ENCODE measurements around the gene FRYL.
"Not testable (repeated sequence)": the region's sequence is repeated elsewhere in the genome, so short reads cannot be mapped to it uniquely, and the experiment has no call there.

The FRYL gene

GRCh38 chr4:48779998-48780864, at the start of gene FRYL:
Gene FRYL (minus strand): TSS chr4:48780279. CDS start chr4:48634410, 145,869 bp downstream.
- peak; percentile 99 for FAIRE-seq

DNA sequence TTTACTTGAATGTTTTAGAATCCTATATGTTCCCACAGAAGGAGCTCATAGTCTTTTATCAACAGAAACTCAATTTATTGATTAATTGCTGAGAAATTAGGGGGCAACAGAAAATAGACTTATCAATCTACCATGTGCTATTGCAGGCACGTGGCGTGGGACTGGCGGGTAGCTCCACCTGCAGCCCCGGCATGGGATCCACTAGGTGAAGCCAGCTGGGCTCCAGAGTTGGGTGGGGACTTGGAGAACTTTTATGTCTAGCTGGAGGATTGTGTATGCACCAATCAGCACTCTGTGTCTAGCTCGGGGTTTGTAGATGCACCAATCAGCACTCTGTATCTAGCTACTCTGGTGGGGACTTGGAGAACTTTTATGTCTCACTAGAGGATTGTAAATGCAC, 47.5 kb upstream of the FRYL start:
- no peak for FAIRE-seq

- not testable (repeated sequence) for FAIRE-seq
Measured at GRCh38 chr4:48821431-48821830, 41.4 kb upstream of the FRYL start.

- no peak for FAIRE-seq
Measured at GRCh38 chr4:48816971-48817370, 36.9 kb upstream of the FRYL start.

GRCh38 chr4:48816297-48816696, 36.2 kb upstream of the FRYL start:
- not testable (repeated sequence) for FAIRE-seq

GRCh38 chr4:48815483-48815882, 35.4 kb upstream of the FRYL start:
- FAIRE-seq = no peak

DNA sequence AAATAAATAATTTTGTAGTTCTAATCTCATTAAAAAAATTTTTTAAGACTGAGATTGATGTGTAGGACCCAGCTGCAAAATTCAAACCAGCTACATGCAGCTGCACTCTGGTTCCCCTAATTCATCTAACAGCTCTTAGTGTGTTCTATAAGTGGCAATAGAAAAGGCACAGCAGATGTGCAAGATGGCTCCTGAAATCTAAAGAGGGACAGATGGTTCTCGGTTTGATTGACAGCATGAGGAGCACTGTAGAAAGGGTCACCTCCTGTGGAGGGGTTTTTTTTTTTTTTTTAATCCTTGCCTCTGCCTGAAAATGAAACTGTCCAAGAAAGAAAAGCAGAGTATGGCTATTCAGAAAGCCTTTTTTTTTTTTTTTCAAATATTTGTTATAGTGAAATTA, 33.9 kb upstream of the FRYL start:
- no peak for FAIRE-seq

- FAIRE-seq = no peak
Measured at GRCh38 chr4:48812866-48813265, 32.8 kb upstream of the FRYL start.

DNA sequence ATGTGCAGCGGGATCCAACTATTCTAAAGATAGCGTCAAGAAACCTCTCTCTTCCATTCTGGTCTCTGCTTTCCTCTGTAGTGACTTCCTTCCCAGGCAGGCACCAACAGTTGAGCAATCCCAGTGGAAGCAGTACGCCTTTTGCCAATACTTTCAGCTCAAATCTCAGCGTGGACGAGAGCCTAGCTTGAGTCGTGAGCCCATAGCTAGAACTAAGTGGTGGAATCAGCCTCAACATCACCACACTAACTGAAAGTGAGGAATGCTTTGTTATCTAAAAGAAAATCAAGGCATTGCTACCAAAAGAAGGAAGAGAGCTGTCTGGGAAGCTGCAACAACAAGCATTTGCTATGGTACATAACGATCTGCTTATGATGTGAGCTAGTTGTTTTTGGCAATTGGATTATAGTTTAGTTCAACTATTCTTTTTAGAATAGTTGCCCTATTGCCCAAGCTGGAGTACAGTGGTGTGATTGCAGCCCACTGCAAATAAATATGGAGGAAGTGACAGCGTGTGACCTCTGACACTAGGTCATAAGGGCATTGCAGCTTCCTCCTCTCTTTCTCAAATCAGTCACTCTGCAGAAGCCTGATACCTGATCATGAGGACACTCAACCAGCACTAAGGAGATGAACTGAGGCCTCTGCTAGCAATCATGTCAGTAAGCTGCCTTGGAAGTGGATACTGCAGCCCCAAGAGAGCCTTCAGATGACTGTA, 24.7 kb upstream of the FRYL start:
- no peak for FAIRE-seq

GRCh38 chr4:48801016-48801715, 21.1 kb upstream of the FRYL start:
- FAIRE-seq = no peak

GRCh38 chr4:48800155-48800554, 20.1 kb upstream of the FRYL start:
- FAIRE-seq = not testable (repeated sequence)

DNA sequence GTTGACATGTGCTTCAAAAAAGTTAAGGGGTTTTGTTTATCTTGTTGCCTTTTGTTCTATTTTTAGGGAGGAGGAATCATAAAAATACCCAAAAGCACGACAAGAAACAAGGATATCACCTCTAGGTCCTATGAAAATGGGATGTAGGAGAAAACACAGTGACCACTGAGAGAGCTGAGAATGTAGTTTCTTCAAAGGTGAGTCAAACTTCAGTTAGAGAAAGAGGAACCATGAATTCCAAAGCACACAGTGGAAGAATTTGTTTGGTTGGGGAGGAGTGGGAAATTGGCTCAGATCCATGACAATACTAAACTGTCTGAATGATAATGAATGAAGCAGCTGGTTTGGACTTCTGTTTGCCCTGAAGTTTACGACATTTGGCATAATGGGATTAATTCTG, 19.1 kb upstream of the FRYL start:
- no peak for FAIRE-seq

DNA sequence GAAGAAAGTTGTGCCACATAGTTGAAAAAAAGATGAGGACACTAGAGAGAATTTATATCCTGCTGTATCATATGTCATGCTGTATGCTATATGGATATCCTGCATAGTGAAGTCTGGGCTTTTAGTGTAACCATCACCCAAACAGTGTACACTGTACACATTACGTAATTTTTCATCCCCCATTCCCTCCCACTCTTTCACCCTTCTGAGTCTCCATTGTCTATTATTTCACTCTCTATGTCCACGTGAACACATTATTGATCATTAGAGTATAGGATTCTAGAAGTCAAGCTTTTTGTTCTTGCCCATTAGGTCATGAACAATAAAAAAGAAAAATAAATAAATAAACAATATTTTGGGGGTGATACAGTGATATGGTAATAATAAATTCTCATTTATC, 18.0 kb upstream of the FRYL start:
- no peak for FAIRE-seq

GRCh38 chr4:48796927-48797679, 17.0 kb upstream of the FRYL start:
- peak; percentile 82 for FAIRE-seq

- peak; percentile 23 for FAIRE-seq
Measured at GRCh38 chr4:48796191-48796926, 16.3 kb upstream of the FRYL start.

- no peak for FAIRE-seq
Measured at GRCh38 chr4:48795108-48795507, 15.0 kb upstream of the FRYL start.

- FAIRE-seq = no peak
Measured at GRCh38 chr4:48792348-48793006, 12.4 kb upstream of the FRYL start.

GRCh38 chr4:48791313-48791712, 11.2 kb upstream of the FRYL start:
- FAIRE-seq = no peak

DNA sequence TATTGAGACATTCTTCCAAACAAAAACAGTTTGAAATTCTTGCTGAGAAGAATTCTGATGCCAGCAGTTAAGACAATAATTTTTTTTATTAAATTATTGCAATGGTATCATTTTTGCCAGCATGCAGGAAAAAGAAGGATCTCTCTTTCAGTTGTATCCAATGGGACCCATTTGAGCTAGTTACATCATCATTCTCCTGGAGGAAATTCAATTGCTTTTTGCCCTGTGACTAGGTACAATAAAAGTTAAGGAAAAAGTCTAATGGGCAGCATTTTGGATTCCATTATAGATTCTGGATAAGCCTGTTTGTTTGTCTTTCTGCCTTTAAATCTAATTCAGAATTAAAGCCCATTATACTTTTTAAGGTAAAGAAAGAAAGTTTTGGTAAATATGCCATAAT, 10.5 kb upstream of the FRYL start:
- no peak for FAIRE-seq

DNA sequence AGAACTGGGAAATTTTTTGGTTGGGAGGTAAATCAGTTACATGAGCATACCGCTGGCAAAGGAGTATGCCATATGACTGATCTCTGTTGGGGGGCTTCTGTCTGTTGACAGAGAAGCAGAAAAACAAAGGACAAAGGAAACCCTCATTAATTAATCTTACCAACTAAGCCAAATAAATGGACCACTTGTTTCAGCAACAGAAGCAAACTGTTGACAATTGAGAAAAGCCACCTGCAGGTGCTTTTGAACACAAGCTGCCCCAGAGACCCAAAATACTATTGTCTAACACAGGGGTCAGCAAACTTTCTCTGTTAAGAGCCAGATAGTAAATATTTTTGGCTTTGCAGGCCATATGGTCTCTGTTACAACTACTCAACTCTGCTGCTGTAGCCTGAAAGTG, 7.0 kb upstream of the FRYL start:
- FAIRE-seq = no peak

- no peak for FAIRE-seq
Measured at GRCh38 chr4:48786549-48786948, 6.5 kb upstream of the FRYL start.
